NCI-H2227 treated with DMSO at 0.1 percent for 48 hours (cell line): Measurements from ENCODE around the gene KCNH1.

ENCODE experiments used
- DNase-seq: peaks from one replicate; lab custom pipeline; 2025; lab: John Stamatoyannopoulos, UW

The KCNH1 gene

GRCh38 chr1:210646258-210646616 lies 487.7 kb downstream of the KCNH1 start:
- DNase-seq: no peak

DNA sequence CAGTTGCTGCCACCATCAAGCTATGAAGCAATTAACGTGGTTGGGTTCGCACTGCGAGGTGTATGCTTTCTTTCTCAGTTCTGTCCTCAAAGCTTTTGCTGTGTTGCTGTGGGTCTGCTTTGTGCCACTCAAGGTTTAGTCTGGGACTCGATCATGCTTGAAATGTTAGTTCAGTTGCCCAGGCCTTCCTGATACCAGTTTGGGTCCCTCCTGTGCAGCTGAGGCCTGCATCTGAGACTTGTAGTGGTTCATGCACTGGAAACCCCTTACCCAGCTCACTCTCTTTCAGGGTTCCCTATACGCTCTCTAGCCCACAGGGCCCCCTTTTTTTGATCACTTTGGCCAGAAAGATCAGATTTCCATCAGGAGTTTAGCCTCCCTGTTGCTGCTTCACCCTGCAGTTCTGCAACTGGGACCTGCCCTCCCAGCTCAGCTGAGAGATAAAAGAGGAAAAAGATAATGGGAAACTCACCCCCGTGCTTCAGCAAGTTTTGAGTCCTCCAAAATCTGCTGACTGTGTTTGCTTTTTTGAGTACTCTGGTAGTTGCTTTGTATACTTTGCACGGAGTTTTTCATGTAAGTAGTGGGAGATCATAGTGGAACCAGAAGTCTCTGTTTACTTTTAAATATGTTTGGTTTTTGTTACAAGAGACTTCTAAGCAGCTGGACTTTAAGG lies 488.2 kb downstream of the KCNH1 start:
- no peak for DNase-seq

GRCh38 chr1:210641582-210641981 lies 492.4 kb downstream of the KCNH1 start:
- no peak for DNase-seq

DNA sequence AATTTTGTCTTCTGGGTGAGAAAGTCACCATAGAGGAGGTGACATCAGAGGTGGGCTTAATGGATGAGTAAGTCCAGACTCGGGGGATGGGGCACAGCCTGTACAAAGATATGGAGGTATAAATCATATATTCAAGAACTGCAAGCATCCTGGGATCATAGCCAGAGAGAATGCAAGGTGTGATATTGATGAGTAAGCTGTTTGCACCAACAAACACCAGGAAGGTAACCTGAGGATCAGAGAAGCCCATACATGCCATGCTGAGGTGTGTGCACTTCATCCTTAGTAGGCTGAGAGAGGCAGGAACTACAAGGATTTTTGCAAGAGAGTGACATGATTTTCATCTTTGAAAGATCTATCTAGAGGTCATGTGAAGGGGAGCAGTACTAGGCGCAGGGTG lies 498.8 kb downstream of the KCNH1 start:
- no peak for DNase-seq

- DNase-seq: no peak
These were observed 500.3 kb downstream of the KCNH1 start for GRCh38 chr1:210633636-210634035.

GRCh38 chr1:210633140-210633539 lies 500.8 kb downstream of the KCNH1 start:
- no peak for DNase-seq

DNA sequence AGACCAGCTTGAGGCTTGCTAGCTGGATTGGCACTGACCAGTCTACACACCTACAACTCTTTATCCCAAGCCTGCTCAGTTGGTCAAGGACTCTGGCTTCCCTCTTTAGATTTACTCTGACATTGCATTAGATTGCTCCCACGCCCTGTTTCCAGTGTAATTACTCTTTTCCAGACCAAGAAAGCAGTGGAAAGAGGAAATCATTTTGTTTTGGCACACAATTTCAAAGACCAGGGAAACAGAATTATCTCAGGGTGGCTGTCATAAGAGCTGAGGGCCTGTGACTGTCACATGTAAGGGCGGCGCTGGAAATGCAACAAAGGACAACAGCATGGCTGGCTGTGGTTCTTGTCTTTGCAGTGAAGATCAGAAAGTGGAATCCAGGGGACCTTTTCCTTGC lies 502.5 kb downstream of the KCNH1 start:
- DNase-seq: no peak

DNA sequence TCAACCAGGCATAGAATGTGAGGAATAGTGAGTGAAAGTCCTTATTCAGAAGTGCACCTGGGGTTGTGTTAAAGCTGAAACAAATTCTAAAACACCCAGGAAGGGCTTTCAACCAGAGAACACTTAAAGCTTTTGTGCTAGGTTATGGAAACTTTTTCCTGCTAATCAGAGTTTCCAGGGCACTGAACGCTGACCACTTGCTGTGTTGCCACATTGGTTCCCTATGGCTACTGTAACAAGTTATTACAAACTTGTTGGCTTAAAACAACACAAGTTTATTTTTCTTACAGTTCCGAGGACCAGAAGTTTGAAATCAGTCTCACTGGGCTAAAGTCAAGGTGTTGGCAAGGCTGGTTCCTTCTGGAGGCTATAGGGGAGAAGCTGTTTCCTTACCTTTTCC lies 504.7 kb downstream of the KCNH1 start:
- DNase-seq: no peak

- DNase-seq: no peak
These were observed 506.2 kb downstream of the KCNH1 start for GRCh38 chr1:210627755-210628154.
